ENCODE results near the gene FRAS1.
"Not testable (repeated sequence)": the region's sequence is repeated elsewhere in the genome, so short reads cannot be mapped to it uniquely, and the experiment has no call there.

The FRAS1 gene

DNA sequence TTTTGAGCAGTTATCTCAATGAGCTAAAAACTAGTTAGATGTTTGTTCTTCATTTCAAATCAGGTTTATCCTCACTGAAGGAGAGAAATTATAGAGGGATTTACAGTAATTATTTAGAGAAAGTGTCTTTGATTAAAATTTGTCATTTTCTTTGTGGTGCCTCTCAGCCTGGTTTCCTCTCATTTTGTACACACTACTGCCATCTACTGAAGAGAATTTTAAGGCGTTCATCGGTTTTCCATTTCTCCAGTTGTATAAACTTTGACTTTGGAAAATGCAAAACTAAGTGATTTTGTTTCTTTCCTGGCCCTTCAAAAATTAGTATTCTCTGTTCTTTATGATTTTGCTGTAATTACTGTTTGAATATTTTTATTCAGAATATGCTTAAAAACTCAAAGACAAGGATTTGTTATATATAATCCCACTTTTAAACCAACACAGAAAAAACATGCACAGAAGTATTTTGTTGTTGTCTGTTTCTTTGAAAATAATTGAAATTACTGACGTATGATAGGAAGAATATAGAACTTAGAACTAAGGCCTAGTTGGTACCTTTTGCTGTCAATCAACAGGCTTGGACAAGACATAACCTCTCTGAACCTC, 460.0 kb downstream of the FRAS1 start:
- DNase-seq (ENCODE audit: low read depth) = no peak

DNA sequence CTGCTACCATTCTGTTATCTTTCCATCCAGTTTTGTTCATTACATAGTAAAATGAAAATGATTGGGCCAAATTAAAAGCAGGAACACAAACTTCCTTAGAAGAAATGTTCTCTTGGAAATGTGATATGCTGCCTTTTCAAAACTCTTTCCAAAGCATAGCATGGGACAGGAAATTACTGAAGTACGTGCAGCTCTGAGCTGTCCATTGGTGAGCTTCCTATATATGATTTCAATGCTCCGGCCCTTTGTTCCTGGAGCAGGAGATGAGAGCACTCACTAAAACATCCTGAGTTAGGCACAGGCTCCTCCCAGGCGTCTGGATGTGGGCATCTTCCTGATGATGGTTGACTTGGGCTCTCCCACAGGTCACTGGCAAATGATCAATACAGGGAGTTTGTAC, 461.4 kb downstream of the FRAS1 start:
- DNase-seq (ENCODE audit: low read depth) = no peak

- no peak for DNase-seq (ENCODE audit: low read depth)
Measured at GRCh38 chr4:78519962-78520361, 462.8 kb downstream of the FRAS1 start.

DNA sequence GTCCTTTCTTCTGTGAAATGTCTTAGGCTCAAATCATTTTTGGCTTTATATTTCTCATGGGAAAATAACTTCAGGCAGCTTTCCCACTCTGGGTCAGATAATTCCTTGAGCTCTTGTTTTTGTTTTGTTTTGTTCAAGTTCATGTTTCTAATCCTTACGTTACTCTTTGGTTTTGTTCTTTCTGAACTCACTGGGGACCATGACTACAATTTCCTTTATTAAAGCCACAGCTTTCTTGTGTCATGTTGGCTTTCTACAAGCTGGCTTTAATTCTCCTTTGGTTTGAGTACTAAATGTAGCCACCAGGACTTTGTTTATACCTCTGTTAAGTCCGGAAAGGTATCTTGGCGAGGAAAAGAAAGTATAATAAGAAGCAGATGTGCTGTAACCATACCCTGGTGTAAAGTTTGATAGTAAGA, 463.7 kb downstream of the FRAS1 start:
- DNase-seq (ENCODE audit: low read depth) = no peak

DNA sequence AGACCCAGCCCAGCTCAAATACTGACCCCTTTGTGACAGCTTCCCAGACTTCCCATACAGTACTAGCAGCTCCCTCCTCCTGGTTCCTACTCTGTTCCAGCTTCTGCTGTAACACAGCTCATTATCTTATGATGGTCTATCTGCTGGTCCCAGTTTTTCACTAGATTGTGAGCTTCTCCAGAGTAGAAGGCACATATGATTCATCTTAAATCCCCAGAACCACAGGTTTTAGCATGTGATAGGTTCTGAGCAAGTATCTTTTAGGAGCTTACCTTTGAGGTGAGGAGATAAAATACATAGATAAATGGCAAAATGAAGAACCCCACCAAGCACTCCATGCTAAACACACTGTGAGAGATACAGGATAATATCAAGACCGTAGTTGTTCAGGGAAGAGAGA, 466.9 kb downstream of the FRAS1 start:
- no peak for DNase-seq (ENCODE audit: low read depth)

DNA sequence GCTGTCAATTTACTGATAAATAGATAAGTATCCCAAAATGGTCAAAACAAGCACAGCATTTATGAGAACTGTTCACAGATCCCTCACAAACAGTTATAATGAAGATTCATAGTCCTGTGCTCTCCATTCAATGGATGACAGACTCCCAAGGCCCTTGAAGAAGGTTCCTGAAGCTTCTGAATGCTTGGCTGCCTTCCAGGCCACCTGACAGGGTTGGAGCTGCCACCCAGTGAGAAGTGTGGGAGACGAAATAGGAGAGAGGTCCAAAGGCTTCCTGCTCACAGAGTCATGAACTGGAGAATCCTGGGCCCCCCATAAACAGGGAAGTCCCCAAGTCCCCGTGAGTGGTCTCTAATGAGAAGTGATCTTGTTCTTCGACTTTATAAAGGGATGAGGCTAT, 468.4 kb downstream of the FRAS1 start:
- no peak for DNase-seq (ENCODE audit: low read depth)

DNA sequence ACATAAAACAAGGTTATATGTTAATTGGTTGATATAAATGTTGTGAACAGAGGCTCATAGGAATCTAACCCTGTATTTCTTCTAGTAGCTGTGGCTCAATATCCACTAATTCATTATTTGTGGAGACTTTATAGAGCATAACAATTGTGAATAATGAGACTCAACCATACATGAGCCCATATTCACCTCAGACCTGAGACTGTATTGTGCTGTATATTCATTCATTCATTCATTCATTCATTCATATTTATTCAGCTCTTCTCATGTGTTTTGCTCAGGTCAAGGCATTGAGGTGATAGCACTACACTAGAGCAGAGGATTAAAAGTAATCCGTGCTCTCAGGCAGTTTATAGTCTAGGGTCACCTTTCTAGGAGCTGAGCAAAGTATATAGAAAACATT, 470.0 kb downstream of the FRAS1 start:
- DNase-seq (ENCODE audit: low read depth) = no peak

DNA sequence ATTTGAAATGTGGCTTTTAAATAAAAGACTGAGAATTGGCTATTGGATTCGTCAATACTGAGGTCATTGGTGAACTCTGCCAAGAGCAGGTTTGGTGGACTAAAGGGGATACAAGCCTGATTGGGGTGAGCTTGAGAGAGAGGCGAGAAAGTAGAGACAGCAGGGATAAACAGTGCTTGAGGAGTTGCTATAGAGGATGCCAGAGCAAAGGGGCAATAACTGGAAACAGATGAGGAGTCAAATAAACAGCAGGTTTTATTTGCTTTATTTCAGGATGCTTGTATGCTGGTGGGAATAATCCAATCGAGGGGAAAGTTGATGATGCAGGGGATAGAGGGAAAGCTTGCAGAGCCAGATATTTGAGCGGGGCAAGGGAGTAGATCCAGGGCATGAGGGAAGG, 470.4 kb downstream of the FRAS1 start:
- no peak for DNase-seq (ENCODE audit: low read depth)

GRCh38 chr4:78528327-78528726, 471.2 kb downstream of the FRAS1 start:
- no peak for DNase-seq (ENCODE audit: low read depth)

DNA sequence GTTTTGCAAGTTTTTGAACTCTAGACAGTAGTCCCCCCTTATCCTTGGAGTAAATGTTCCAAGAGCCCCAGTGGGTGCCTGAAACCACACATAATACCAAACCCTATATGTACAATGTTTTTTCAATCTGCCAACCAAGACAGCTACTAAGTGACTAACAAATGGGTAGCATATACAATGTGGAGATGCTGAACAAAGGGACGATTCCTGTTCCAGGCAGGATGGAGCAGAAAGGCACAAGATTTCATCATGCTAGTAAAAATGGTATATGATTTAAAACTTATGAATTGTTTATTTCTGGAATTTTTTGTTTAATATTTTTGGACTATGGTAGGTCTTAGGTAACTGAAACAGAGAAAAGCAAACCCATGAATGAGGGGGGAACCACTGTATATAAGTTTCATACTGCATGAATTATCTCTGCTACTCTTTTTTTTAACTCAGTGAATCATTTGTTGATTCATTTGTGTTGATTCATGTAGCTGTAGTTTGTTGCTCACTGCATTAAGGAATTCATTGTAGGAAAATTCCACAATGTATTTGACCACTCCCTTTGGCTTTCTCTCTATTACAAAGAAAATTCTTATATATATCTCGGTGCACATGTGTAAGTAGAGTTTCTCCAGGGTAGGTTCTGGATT, 472.6 kb downstream of the FRAS1 start:
- no peak for DNase-seq (ENCODE audit: low read depth)

DNA sequence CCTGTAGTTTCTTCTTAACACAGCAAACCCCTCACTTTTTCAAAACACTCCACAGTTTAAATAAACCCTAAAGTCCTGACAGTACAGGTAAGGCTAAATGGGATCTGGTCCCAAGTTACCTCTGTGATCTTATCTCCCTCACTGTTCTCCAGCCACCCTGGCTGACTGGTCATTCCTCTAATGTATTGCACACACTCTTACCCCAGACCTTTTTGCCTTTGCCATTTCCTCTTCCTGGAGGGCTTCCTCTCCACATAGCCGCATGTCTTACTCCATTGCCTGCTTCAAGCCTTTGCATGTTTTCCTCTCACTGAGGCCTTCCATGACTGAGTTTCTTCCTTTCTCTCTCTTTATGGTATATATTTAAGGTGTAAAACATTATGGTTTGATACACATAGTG, 474.9 kb downstream of the FRAS1 start:
- DNase-seq (ENCODE audit: low read depth) = no peak

GRCh38 chr4:78533854-78534253, 476.7 kb downstream of the FRAS1 start:
- DNase-seq (ENCODE audit: low read depth) = no peak

GRCh38 chr4:78534286-78534955, 477.3 kb downstream of the FRAS1 start:
- DNase-seq (ENCODE audit: low read depth) = no peak

DNA sequence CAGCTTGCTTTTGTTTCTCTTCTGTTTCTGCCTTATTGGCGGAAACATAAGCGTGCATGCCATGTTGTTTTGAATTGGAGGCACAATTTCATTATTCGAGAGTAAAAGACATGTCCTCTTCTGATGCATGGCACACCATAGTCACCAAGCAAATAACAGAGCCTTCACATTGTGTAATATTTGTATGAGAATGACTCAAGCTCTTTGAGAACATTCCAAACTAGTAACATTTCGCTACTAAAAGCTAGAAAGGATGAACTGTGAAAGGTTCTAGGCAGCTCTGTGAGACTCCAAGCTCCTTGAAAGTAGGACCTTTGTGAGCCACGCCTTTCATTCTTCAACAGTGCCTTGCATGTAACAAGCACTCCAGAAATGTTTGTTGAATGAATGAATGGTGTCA, 485.2 kb downstream of the FRAS1 start:
- DNase-seq (ENCODE audit: low read depth) = no peak

DNA sequence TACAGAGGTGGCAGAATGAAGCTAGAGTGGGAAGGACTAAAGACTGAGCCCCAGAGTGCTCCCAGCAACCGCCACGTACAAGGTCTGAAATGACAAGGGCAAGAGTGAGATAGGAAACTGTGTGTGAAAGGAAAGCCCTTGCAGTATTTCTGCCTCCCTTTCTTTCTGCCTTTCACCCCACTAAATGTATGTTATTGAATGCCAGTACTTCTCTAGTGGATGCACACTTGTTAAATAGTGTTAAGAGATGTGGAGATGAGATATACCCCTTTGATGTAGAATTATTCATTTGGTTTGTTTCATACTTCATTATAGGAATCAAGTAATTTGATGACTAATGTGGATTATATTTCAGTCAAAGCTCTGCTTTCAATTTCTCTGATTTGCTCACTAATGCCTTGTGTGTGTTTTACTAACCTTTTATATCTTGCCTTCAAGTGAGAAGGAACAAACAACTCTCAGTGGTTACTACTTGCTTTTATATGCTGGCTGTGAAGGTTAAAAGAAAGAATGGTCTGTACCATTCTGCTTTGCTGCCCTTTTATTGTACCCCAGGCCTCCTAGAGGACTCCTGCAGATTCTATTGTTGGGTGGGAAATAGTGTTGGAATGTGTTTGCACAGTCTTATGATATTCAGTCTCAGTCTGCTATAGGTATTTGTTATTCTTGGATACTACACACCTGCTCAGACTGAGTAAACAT, 486.5 kb downstream of the FRAS1 start:
- DNase-seq (ENCODE audit: low read depth) = no peak

- DNase-seq (ENCODE audit: low read depth) = no peak
Measured at GRCh38 chr4:78544678-78545077, 487.6 kb downstream of the FRAS1 start.

GRCh38 chr4:78545275-78546246, 488.4 kb downstream of the FRAS1 start:
- DNase-seq (ENCODE audit: low read depth) = no peak

DNA sequence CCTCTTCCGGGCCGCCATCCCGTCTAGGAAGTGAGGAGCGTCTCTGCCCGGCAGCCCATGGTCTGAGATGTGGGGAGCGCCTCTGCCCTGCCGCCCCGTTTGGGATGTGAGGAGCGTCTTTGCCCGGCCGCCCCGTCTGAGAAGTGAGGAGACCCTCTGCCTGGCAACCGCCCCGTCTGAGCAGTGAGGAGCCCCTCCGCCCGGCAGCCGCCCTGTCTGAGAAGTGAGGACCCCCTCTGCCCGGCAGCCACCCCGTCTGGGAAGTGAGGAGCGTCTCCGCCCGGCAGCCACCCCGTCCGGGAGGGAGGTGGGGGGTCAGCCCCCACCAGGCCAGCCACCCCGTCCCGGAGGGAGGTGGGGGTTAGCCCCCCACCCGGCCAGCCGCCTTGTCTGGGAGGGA, 490.8 kb downstream of the FRAS1 start:
- DNase-seq (ENCODE audit: low read depth) = not testable (repeated sequence)

DNA sequence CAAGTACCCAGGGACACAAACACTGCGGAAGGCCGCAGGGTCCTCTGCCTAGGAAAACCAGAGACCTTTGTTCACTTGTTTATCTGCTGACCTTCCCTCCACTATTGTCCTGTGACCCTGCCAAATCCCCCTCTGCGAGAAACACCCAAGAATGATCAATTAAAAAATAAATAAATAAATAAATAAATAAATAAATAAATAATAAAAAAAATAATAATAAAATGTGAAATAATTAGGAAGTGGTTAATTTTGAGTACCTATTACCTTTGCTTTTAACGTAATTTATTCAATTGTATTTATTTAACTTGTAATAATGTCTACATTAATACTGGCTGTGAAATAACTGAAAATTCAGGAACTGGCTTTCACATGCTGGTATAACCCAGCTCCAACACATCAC, 491.8 kb downstream of the FRAS1 start:
- not testable (repeated sequence) for DNase-seq (ENCODE audit: low read depth)

DNA sequence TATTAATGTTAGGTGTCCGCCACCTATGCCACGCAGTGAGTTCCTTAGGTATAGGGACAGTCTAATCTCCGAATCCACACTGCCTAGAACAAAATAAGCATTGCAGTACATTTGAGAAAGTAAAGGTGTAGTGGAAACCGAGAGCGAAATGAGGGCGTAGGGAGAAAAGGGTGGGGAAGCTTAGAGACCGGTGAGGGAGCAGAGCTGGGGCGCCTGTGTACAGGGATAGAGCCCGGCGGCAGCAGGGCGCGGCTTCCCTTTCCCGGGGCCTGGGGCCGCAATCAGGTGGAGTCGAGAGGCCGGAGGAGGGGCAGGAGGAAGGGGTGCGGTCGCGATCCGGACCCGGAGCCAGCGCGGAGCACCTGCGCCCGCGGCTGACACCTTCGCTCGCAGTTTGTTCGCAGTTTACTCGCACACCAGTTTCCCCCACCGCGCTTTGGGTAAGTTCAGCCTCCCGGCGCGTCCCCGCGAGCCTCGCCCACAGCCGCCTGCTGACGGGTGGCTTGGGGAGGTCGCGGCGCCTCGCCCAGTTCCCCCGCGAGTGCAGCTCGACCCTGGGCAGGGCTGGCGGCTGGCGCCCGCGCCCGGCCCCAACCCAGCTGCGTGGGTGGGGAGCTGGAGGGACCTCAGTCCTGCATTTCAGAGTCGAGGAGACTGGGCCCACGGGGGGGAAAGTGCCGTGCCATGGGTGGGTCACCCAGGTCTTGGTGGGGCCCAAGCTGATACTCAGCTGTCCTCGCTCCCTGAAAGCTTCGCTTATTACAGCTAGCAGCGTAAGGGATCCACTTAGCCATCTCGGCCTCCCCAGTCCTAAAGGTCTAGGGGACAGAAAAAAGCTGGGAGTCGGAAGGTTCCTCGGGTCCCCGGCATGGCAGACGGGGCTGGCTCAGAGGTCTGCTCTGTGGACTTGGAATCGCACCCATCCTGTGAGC, 494.6 kb downstream of the FRAS1 start, which contains the start of gene ANXA3:
Gene ANXA3, plus strand, starts transcription at position 351 of the 932 bp plus-strand sequence. CDS start 2,704 bp downstream, outside the sequence.
- no peak for DNase-seq (ENCODE audit: low read depth)
